Retinal pigment epithelial cell (primary cell): ENCODE measurements around the gene CIART.
"Not testable (repeated sequence)": the region's sequence is repeated elsewhere in the genome, so short reads cannot be mapped to it uniquely, and the experiment has no call there.

ENCODE experiments used
- DNase-seq: peaks from one replicate; pipeline ENCODE4 v3.0.0-alpha.2; 2010; ENCODE audit warnings: low read depth
- H3K4me3 ChIP-seq: 2 replicates; pipeline ENCODE4 v1.5.1; 2011; ENCODE audit warnings: mild to moderate bottlenecking, low read length, control low read depth, moderate library complexity
- TF ChIP-seq, protein P1 (sequence below): conservative IDR thresholded peaks from 2 replicates; pipeline ENCODE4 v1.5.1; 2011; ENCODE audit warnings: low read depth, low read length, control low read depth, inconsistent platforms

CIART gene

GRCh38 chr1:150281758-150282557 lies at the start of gene CIART:
Gene CIART (plus strand): TSS chr1:150282554. CDS start chr1:150283268, 714 bp downstream.
- peak within 1 kb of the TSS; percentile 67 for H3K4me3 ChIP-seq
- TF ChIP-seq, protein P1, sequence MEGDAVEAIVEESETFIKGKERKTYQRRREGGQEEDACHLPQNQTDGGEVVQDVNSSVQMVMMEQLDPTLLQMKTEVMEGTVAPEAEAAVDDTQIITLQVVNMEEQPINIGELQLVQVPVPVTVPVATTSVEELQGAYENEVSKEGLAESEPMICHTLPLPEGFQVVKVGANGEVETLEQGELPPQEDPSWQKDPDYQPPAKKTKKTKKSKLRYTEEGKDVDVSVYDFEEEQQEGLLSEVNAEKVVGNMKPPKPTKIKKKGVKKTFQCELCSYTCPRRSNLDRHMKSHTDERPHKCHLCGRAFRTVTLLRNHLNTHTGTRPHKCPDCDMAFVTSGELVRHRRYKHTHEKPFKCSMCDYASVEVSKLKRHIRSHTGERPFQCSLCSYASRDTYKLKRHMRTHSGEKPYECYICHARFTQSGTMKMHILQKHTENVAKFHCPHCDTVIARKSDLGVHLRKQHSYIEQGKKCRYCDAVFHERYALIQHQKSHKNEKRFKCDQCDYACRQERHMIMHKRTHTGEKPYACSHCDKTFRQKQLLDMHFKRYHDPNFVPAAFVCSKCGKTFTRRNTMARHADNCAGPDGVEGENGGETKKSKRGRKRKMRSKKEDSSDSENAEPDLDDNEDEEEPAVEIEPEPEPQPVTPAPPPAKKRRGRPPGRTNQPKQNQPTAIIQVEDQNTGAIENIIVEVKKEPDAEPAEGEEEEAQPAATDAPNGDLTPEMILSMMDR: no peak
- peak; percentile 97 for DNase-seq

GRCh38 chr1:150232921-150233320 lies 49.4 kb upstream of the CIART start:
- not testable (repeated sequence) for DNase-seq, H3K4me3 ChIP-seq

GRCh38 chr1:150233359-150234308 lies 48.7 kb upstream of the CIART start:
- TF ChIP-seq, protein P1: no peak
- H3K4me3 ChIP-seq: peak overlapping the region; percentile 98
- no peak for DNase-seq

DNA sequence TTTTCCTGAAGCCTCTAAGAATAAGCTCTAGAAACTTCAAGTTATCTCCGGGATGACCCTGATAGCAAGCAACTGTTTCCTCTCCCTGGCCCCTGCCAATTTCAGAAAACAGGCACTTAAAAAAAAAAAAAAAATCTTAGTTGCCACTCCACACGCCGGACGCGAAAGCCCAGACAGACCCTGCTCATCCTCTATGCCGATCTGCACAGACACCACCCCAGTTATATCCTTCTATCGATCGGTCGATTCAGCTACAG lies 48.1 kb upstream of the CIART start:
- peak overlapping the region; percentile 98 for H3K4me3 ChIP-seq
- no peak for DNase-seq
- TF ChIP-seq, protein P1: no peak

DNA sequence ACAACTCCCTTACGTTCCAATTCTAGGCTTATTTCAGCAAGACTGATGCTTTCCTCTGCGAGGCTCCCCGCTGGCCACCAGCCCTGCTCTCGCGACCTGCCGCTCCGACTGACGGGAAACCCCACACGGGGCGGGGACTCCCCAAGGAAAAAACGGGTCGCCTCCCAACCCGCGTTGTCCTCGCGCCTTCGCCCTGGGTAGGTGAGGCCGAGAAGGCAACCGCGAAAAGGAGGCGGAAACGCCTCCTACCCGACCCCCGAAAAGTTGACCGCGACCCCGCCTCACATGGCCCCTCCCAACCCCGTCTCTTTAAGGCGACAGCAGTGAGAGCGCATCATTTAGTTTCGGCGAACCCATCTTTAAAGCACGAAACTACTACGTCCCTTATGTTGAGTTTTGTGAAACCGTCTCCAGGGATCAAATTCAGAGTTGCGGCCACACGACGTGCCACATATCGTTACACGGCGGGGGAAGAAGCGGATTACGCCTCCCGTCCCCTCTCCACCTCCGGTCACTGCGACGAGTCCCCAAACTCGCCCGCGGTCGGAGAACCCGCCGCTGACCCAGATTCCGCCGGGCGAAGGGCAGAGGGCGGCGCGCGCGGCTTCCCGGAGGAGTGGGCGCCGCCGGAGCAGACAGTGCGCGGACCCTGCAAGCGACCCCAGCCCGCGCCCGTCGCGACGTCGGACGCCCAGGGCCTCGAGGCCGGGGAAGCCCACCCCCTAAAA lies 47.6 kb upstream of the CIART start:
- H3K4me3 ChIP-seq: peak overlapping the region; percentile 98
- no peak for DNase-seq
- TF ChIP-seq, protein P1: no peak

DNA sequence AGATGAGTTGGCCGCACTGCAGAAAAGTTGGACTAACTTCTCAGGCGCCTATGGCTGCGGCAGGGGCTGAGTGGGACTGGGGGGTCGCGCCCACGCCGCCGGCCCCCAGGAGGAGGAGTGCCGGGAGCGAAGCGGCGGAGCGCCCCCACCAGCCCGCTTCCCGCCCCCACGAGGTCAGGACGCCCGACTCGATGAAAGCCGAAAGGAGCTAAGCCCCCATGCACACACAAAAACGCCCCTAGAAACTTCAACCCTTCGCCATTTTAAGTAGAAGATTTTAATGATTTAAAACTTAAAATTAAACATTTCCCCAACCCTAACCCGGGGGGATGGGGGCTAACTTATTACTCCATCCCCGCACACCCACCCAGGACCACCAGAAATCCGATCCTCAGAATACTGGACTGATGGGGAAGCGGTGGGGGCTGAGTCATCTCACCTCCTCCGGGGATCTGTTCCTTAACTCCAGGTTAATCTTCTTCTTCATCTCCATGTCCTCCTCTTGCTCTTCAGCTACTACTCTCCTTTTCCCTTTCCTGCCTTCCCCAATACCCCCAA lies 47.0 kb upstream of the CIART start:
- no peak for DNase-seq
- TF ChIP-seq, protein P1: no peak
- peak overlapping the region; percentile 98 for H3K4me3 ChIP-seq
